GM12892 (cell line): ENCODE measurements around the gene MYEOV.

Experiments
- DNase-seq: peaks from one replicate; pipeline ENCODE4 v3.0.0; 2011; ENCODE audit not compliant: insufficient read length
- FAIRE-seq: peaks from 2 replicates; lab custom pipeline; 2011; peaks lifted over from hg19 to GRCh38; lab: Jason Lieb, UNC
- POLR2A ChIP-seq: IDR thresholded peaks from 2 replicates; pipeline ENCODE4 v1.6.1; 2011; ENCODE audit warnings: low read depth, low read length, control low read depth
- POLR2AphosphoS5 ChIP-seq: IDR thresholded peaks from 2 replicates; pipeline ENCODE4 v1.6.1; 2011; ENCODE audit warnings: low read depth, low read length, control low read depth
- TAF1 ChIP-seq: IDR thresholded peaks from 2 replicates; pipeline ENCODE4 v1.6.1; 2011; ENCODE audit warnings: low read depth, mild to moderate bottlenecking, control low read depth, low read length, borderline replicate concordance

Gene MYEOV

GRCh38 chr11:69278091-69278867, 15.7 kb upstream of the MYEOV start:
- TF ChIP-seq POLR2AphosphoS5 (no peak), TAF1 (no peak), POLR2A (no peak)
- FAIRE-seq (no peak), DNase-seq (no peak)

GRCh38 chr11:69280451-69280850, 13.5 kb upstream of the MYEOV start:
- no peak for DNase-seq
- no peak for FAIRE-seq
- TF ChIP-seq TAF1 (no peak), POLR2A (no peak), POLR2AphosphoS5 (no peak)

GRCh38 chr11:69280994-69281393, 13.0 kb upstream of the MYEOV start:
- peak; percentile 58 for FAIRE-seq
- no peak for DNase-seq
- TF ChIP-seq POLR2A (no peak), POLR2AphosphoS5 (no peak), TAF1 (no peak)

GRCh38 chr11:69283446-69283845, 10.5 kb upstream of the MYEOV start:
- FAIRE-seq = no peak
- no peak for TF ChIP-seq POLR2A
- TF ChIP-seq TAF1 = no peak
- no peak for TF ChIP-seq POLR2AphosphoS5
- DNase-seq = no peak

GRCh38 chr11:69284081-69284511, 9.9 kb upstream of the MYEOV start:
- FAIRE-seq = no peak
- TF ChIP-seq POLR2A (no peak), POLR2AphosphoS5 (no peak), TAF1 (no peak)
- no peak for DNase-seq

GRCh38 chr11:69285091-69285490, 8.9 kb upstream of the MYEOV start:
- DNase-seq (no peak), FAIRE-seq (no peak)
- TF ChIP-seq POLR2A (no peak), POLR2AphosphoS5 (no peak), TAF1 (no peak)

- FAIRE-seq (no peak), DNase-seq (no peak)
- TF ChIP-seq POLR2A (no peak), POLR2AphosphoS5 (no peak), TAF1 (no peak)
These were observed 8.2 kb upstream of the MYEOV start for GRCh38 chr11:69285766-69286165.

- DNase-seq = no peak
- no peak for FAIRE-seq
- TF ChIP-seq TAF1 = no peak
- no peak for TF ChIP-seq POLR2AphosphoS5
- TF ChIP-seq POLR2A = no peak
These were observed 7.3 kb upstream of the MYEOV start for GRCh38 chr11:69286374-69287371.

GRCh38 chr11:69287968-69288882, 5.7 kb upstream of the MYEOV start:
- FAIRE-seq = peak; percentile 27
- TF ChIP-seq POLR2A = no peak
- TF ChIP-seq TAF1 = no peak
- no peak for TF ChIP-seq POLR2AphosphoS5
- DNase-seq = no peak

GRCh38 chr11:69288883-69289242, 5.1 kb upstream of the MYEOV start:
- FAIRE-seq = no peak
- no peak for DNase-seq
- TF ChIP-seq POLR2AphosphoS5 = no peak
- TF ChIP-seq POLR2A = no peak
- no peak for TF ChIP-seq TAF1
